Astrocyte of the cerebellum (primary cell): ENCODE data around the gene CHCHD6.
A peak's percentile ranks its signal among the peaks of the same experiment; 100 is the strongest.

Experiments
- DNase-seq: peaks from one replicate; pipeline ENCODE4 v3.0.0-alpha.2; 2011; ENCODE audit warnings: low read depth
- H3K4me3 ChIP-seq: 2 replicates; pipeline ENCODE4 v1.5.1; 2011; ENCODE audit warnings: mild to moderate bottlenecking, low read depth, low read length, moderate library complexity
- CTCF ChIP-seq: IDR thresholded peaks from 2 replicates; pipeline ENCODE4 v1.5.1; 2012; ENCODE audit warnings: low read length, low read depth, moderate library complexity, mild to moderate bottlenecking; ENCODE audit errors: missing control alignments
- in situ Hi-C: cut with HindIII; loops from 2 replicates; pipeline ENCODE4 v1.10.0; 2017; ENCODE audit warnings: low sequenced_read_pairs

Gene CHCHD6

DNA sequence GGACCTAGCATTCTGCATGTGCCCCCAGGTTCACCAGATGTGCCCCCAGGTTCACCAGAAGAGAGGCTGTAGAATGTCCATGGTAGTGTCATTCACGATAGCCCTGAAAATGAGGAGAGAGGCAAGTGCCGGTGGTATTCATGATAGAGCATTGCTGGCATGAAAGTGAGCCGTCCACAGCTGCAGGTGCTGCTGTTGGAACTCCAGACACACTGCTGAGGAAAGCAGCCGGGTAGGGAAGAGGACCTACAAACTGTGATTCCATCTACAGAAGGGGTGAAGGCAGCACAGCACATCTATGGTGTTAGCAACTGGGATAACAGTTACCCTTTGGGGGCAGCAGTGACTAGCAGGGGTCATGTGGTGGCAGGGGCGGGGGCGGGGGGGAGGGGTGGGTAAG lies 153.9 kb downstream of the CHCHD6 start:
- TF ChIP-seq CTCF = no peak
- H3K4me3 ChIP-seq = no peak overlapping the region
- in situ Hi-C loops = no loop called here
- DNase-seq = no peak

GRCh38 chr3:126858401-126858800 lies 154.4 kb downstream of the CHCHD6 start:
- in situ Hi-C loops = no loop called here
- no peak for DNase-seq
- no peak for TF ChIP-seq CTCF
- no peak overlapping the region for H3K4me3 ChIP-seq

DNA sequence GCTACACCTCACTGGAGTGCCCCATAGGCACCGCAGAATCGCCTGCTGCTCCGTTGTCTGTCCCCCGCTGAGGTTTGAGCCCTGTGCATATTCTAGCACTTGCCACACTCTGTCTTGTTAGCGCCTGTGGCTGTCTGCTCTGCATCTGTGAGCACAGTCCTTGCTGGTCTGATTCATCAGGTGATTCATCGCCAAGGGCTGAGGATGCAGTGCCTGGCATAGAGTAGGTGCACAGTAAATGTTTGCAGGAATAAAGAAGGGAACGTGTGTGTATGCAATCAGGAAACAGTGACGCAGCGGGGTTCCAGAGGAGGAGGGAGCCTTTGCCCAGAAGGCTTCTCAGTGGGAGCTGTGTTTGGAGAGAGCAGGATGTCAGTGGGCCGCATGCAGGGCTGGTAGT lies 154.8 kb downstream of the CHCHD6 start:
- no peak overlapping the region for H3K4me3 ChIP-seq
- in situ Hi-C loops = no loop called here
- peak; percentile 64 for DNase-seq
- no peak for TF ChIP-seq CTCF

DNA sequence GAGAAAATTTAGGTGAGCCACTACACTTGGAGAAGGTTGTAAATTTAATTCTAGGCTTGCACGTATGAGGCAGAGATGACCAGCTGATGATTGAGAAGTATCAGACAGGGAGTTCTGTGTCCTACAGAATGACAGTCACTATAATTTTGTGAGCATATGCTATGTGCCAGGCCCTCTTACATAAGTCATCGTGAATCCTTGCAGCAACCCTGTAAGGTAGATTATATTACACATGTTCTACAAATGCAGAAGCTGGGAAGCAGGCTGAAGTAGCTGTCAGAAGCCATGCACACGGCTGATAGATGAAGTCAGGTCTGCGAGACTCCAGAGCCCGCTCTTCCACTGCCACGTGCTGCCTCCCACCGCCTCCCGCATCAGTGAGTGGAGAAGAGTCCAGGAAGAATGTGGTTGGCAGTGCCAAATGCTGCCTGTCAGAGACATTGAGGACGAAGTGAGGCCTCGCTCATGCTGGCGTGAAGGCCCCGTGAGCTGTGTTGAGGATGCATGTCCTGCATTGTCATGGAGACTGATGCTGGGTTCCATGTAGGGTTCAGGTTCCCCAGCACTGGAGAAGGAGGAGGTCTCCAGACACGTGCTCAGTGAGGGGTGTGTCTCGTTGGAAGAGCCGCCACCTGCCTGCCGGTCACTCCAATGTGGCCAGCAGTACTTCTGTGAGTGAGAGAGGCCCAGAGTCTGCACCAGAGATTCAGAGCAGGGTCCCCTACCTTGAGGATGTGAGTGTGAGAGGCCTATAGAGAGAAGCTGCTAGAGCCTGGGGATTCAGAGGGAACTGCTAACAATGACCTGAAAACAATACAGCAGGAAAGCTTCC lies 155.6 kb downstream of the CHCHD6 start:
- no peak for TF ChIP-seq CTCF
- DNase-seq = no peak
- in situ Hi-C loops = no loop called here
- no peak overlapping the region for H3K4me3 ChIP-seq

GRCh38 chr3:126865736-126866135 lies 161.7 kb downstream of the CHCHD6 start:
- no peak overlapping the region for H3K4me3 ChIP-seq
- in situ Hi-C loops = no loop called here
- no peak for TF ChIP-seq CTCF
- DNase-seq = no peak

DNA sequence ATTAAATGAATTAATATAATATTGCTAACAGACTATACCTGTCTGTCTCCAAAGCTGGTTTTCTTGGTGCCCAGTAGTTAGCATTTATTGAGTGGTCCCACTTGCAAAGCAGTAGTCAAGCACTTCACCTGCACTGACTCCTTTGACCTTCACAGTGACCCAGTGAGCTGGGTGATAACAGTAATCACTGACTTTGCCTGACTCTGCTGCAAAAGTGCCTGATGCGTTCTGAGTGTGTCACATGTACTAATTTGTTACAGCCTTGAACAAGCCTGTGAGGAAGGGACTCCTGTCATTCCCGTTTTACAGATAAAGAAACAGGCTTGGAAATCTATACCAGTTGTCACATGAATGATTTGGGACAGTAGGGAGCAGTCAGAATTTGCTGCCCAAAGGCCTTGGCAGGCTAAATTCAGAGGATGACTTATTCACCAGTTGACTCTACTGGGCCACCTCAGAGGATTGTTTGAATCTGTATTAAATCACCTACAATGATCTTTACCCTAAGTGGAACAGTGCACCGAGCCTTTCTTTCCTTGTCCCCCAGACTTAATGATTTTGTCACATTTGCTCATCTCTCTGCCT lies 162.2 kb downstream of the CHCHD6 start:
- no peak for DNase-seq
- TF ChIP-seq CTCF = no peak
- no peak overlapping the region for H3K4me3 ChIP-seq
- in situ Hi-C loops = no loop called here
